Mesendoderm (in vitro differentiated cells): ENCODE measurements around the gene SH3GL1.
"Not testable (repeated sequence)": the region's sequence is repeated elsewhere in the genome, so short reads cannot be mapped to it uniquely, and the experiment has no call there.

Experiments used
- DNase-seq: peaks from one replicate; pipeline ENCODE4 v3.0.0; 2013
- H2AK5ac ChIP-seq: 2 replicates; pipeline ENCODE4 v1.6.1; 2013; ENCODE audit warnings: low read length, inconsistent platforms
- H2BK120ac ChIP-seq: 2 replicates; pipeline ENCODE4 v1.6.1; 2013; ENCODE audit warnings: low read depth, mild to moderate bottlenecking, low read length, moderate library complexity, mixed read lengths
- H2BK15ac ChIP-seq: replicated peaks from 2 replicates; pipeline ENCODE4 v1.6.1; 2013; ENCODE audit warnings: low read depth, mild to moderate bottlenecking, moderate library complexity
- H2BK5ac ChIP-seq: 2 replicates; pipeline ENCODE4 v1.6.1; 2013; ENCODE audit warnings: low read length, inconsistent platforms
- H3K18ac ChIP-seq: 2 replicates; pipeline ENCODE4 v1.6.1; 2013; ENCODE audit warnings: mild to moderate bottlenecking, low read length, mixed read lengths
- H3K23ac ChIP-seq: one replicate; pipeline ENCODE4 v1.6.1; 2013; ENCODE audit warnings: low read length
- H3K27ac ChIP-seq: 2 replicates; pipeline ENCODE4 v1.5.1; 2013; ENCODE audit warnings: low read depth, mild to moderate bottlenecking, inconsistent platforms, low read length, moderate library complexity
- H3K27me3 ChIP-seq: 2 replicates; pipeline ENCODE4 v1.6.1; 2013; ENCODE audit warnings: low read length, control low read depth, mild to moderate bottlenecking, inconsistent platforms; ENCODE audit not compliant: insufficient read depth, poor library complexity
- H3K36me3 ChIP-seq: 2 replicates; pipeline ENCODE4 v1.6.1; 2013; ENCODE audit warnings: low read length, inconsistent platforms; ENCODE audit not compliant: control insufficient read depth, insufficient read depth
- H3K4ac ChIP-seq: one replicate; pipeline ENCODE4 v1.6.1; 2013; ENCODE audit warnings: low read depth, mild to moderate bottlenecking, low read length, moderate library complexity
- H3K4me1 ChIP-seq: 2 replicates; pipeline ENCODE4 v1.6.1; 2013; ENCODE audit warnings: low read depth, low read length, inconsistent platforms; ENCODE audit not compliant: control insufficient read depth
- H3K4me2 ChIP-seq: 2 replicates; pipeline ENCODE4 v1.6.1; 2013; ENCODE audit warnings: low read length
- H3K4me3 ChIP-seq: 2 replicates; pipeline ENCODE4 v1.5.1; 2013; ENCODE audit warnings: mild to moderate bottlenecking, low read length
- H3K56ac ChIP-seq: one replicate; pipeline ENCODE4 v1.6.1; 2013; ENCODE audit warnings: low read length
- H3K79me1 ChIP-seq: 2 replicates; pipeline ENCODE4 v1.6.1; 2013; ENCODE audit warnings: low read length, inconsistent platforms
- H3K79me2 ChIP-seq: 2 replicates; pipeline ENCODE4 v1.6.1; 2013; ENCODE audit warnings: mild to moderate bottlenecking, low read length; ENCODE audit not compliant: control insufficient read depth, insufficient read depth
- H3K9ac ChIP-seq: 2 replicates; pipeline ENCODE4 v1.6.1; 2013; ENCODE audit warnings: low read length, inconsistent platforms
- H4K5ac ChIP-seq: one replicate; pipeline ENCODE4 v1.6.1; 2013; ENCODE audit warnings: low read length
- H4K8ac ChIP-seq: one replicate; pipeline ENCODE4 v1.6.1; 2013; ENCODE audit warnings: low read depth, mild to moderate bottlenecking, control low read depth, low read length, moderate library complexity
- WGBS: extraction: QIAGEN DNeasy Blood & Tissue Kit; methylation state at CpG from one replicate; pipeline ENCODE4 v1.1.7; 2013; ENCODE audit warnings: low lambda C conversion rate, missing lambda C conversion rate; ENCODE audit not compliant: insufficient coverage; ENCODE audit errors: extremely low coverage; 5-methylcytosine and 5-hydroxymethylcytosine counted together

Gene SH3GL1

DNA sequence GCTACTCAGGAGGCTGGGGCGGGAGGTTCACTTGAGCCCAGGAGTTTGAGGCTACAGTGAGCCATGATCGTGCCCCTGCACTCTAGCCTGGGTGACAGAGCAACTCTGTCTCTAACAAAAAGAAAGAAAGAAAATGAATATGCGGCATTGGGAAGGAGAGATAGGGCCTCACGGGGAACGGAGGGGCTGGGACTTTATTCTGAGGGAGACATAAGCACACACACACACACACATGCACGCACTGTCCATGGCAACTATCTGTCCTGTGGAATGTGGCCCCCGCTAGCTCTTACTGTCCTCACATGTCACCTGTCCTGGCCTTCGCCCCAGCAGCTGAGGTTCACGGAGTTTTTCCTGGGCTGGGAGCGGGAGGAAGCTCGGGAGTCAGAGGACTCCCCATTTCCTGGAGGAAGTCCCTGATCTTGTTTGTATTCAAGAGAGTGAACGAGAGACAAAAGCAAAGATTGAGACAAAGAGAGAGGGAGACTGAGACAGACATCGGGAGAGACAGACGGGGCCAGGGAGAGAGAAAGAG, 62.4 kb downstream of the SH3GL1 start:
- DNase-seq: peak; percentile 54
- Histone ChIP-seq H3K4me2 (peak overlapping the region; percentile 70), H2BK120ac (no peak overlapping the region), H3K4ac (no peak overlapping the region), H3K27ac (no peak overlapping the region), H4K8ac (no peak overlapping the region), H2AK5ac (no peak overlapping the region), H3K79me1 (no peaks in the 10 kb centered on the region), H3K27me3 (no peaks in the 10 kb centered on the region), H4K5ac (no peak overlapping the region), H3K18ac (no peak overlapping the region), H3K56ac (peak overlapping the region; percentile 89), H3K4me1 (no peaks in the 10 kb centered on the region), H2BK15ac (no peak overlapping the region), H2BK5ac (peak overlapping the region; percentile 27), H3K23ac (no peak overlapping the region), H3K9ac (peak overlapping the region; percentile 73), H3K79me2 (no peaks in the 10 kb centered on the region), H3K4me3 (peak overlapping the region; percentile 2), H3K36me3 (no peaks in the 10 kb centered on the region)
- WGBS: no CpG with 5 or more reads among the region's 14 CpGs

DNA sequence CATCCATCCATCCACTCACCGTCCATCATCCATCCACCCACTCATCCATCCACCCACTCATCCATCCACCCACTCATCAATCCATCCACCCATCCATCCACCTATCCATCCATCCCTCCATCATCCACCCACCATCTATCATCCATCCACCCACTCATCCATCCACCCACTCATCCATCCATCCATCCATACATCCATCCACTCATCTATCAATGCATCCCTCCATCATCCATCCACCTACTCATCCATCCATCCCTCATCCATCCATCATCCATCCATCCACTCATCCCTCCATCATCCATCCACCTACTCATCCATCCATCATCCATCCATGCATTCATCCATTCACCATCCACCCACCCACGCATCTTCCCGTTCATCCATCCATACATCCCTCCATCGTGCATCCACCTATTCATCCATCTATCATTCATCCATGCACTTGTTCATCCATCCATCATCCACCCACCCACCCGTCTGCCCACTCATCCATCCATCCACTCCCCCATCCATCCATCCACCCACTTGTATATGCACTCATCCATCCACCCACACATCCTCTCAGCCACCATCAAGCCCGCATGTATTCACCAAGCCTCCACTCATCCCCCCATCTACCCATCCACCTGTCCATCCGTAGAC, 65.3 kb downstream of the SH3GL1 start:
- Histone ChIP-seq H2BK5ac (no peak overlapping the region), H3K4ac (no peak overlapping the region), H3K56ac (no peak overlapping the region), H3K18ac (no peak overlapping the region), H3K4me3 (no peak overlapping the region), H3K79me1 (no peaks in the 10 kb centered on the region), H3K23ac (no peak overlapping the region), H3K4me1 (no peaks in the 10 kb centered on the region), H3K27ac (no peak overlapping the region), H4K5ac (no peak overlapping the region), H3K36me3 (no peaks in the 10 kb centered on the region), H2BK15ac (no peak overlapping the region), H2BK120ac (no peak overlapping the region), H3K4me2 (no peak overlapping the region), H3K9ac (no peak overlapping the region), H3K79me2 (no peaks in the 10 kb centered on the region), H3K27me3 (no peaks in the 10 kb centered on the region), H2AK5ac (no peak overlapping the region), H4K8ac (no peak overlapping the region)
- no peak for DNase-seq
- WGBS: 100% methylated on average over 4 of the region's 7 CpGs

DNA sequence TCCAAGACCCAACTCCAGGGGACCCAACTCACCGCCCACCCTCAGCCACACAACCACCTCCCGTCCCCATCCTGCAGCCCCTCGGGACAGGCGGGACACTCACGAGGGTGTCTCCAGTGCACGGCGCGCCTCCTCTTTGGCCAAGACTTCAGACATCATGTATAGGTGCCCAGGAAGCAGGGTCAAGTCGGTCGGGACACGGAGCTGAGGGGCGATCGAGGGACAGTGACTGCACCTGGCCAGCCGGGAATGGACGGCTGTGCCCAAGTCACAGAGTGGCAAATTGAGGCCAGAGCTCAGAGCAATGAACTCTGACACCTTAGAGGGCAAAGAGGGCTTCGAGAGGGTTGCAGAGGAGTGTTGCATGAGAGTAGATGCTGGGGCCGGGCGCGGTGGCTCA, 70.5 kb downstream of the SH3GL1 start:
- Histone ChIP-seq H3K36me3 (no peaks in the 10 kb centered on the region), H4K5ac (no peak overlapping the region), H3K27ac (no peak overlapping the region), H3K56ac (no peak overlapping the region), H3K23ac (no peak overlapping the region), H3K27me3 (no peaks in the 10 kb centered on the region), H3K79me2 (no peaks in the 10 kb centered on the region), H3K18ac (no peak overlapping the region), H2BK15ac (no peak overlapping the region), H2BK5ac (no peak overlapping the region), H3K4me1 (no peaks in the 10 kb centered on the region), H4K8ac (no peak overlapping the region), H3K79me1 (no peaks in the 10 kb centered on the region), H3K4ac (no peak overlapping the region), H3K4me2 (no peak overlapping the region), H3K4me3 (no peak overlapping the region), H3K9ac (no peak overlapping the region), H2AK5ac (no peak overlapping the region), H2BK120ac (no peak overlapping the region)
- WGBS: no CpG with 5 or more reads among the region's 19 CpGs
- DNase-seq: no peak

DNA sequence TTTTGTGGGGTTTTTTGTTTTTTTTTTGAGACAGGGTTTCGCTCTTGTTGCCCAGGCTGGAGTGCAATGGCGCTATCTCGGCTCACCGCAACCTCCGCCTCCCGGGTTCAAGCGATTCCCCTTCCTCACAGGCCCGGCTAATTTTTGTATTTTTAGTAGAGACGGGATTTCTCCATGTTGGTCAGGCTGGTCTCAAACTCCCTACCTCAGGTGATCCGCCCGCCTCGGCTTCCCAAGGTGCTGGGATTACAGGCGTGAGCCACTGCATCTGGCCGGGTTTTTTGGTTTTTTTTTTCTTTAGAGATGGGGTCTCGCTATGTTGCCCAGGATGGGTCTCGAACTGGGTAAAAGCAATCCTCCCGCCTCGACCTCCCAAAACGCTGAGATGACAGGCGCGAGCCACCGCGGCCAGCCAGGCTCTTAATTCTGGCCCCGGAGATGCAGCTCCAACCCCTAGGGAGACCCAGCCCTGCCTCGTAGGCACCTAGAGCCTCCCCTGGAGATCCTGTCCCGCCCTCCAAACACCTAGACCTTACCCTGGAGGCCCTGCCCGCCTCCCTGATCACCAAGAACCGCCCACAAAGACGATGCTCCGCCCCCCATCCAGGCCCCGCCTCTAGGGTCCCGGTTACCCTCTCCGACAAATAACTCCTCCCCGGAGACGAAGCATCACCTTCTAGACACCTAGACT, 71.2 kb downstream of the SH3GL1 start:
- not testable (repeated sequence) for H2BK120ac ChIP-seq, H4K5ac ChIP-seq, H2BK15ac ChIP-seq, H3K9ac ChIP-seq, H3K79me2 ChIP-seq, H3K4me2 ChIP-seq, H3K27me3 ChIP-seq, H3K23ac ChIP-seq, H3K4ac ChIP-seq, H2BK5ac ChIP-seq, H2AK5ac ChIP-seq, H3K79me1 ChIP-seq, H3K56ac ChIP-seq, H3K4me3 ChIP-seq, H3K27ac ChIP-seq, H3K4me1 ChIP-seq, H4K8ac ChIP-seq, H3K36me3 ChIP-seq
- H3K18ac ChIP-seq: peak overlapping the region; percentile 65
- no CpG with 5 or more reads among the region's 35 CpGs for WGBS
- DNase-seq: peak; percentile 75

DNA sequence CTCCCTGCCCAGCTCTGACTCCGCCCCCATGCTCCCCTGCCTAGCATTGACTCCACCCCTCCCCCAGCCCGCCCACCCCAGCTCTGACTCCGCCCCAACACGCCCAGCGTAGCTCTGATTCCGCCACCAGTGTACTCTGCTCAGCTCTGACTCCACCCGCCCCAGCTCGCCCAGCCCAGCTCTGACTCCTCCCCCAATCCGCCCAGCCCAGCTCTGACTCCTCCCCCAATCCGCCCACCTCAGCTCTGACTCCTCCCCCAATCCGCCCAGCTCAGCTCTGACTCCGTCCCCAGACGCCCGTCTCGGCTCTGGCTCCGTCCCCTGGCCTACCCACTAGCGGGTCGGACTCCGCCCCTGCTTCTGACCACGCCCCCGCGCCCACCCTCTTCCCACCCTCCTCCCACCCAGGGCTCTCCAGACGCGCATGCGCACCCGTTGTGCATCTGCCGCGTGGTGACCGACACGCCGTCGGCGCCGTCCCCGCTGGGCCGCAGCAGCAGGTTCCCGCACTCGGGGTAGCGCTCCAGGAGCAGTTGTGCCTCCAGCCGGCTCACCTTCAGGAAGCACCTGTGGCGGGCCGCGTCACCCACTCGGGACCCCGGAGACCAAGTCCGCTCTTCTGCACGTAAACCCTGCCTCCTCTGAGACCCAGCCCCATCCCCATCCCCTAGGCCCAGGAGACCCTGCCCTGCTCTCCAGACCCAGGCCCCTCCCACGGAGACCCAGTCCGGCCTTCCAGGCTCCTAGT, 71.9 kb downstream of the SH3GL1 start:
- Histone ChIP-seq H3K79me1 (no peaks in the 10 kb centered on the region), H3K27ac (no peak overlapping the region), H3K27me3 (no peaks in the 10 kb centered on the region), H3K4me2 (peak overlapping the region; percentile 79), H3K56ac (peak overlapping the region; percentile 84), H4K8ac (no peak overlapping the region), H3K18ac (peak overlapping the region; percentile 65), H2BK15ac (no peak overlapping the region), H3K4me1 (no peaks in the 10 kb centered on the region), H3K9ac (peak overlapping the region; percentile 79), H3K23ac (no peak overlapping the region), H4K5ac (no peak overlapping the region), H2AK5ac (no peak overlapping the region), H2BK5ac (no peak overlapping the region), H2BK120ac (no peak overlapping the region), H3K79me2 (no peaks in the 10 kb centered on the region), H3K36me3 (no peaks in the 10 kb centered on the region), H3K4ac (peak overlapping the region; percentile 77), H3K4me3 (peak overlapping the region; percentile 54)
- peak; percentile 97 for DNase-seq
- WGBS: no CpG with 5 or more reads among the region's 49 CpGs
